Neural progenitor cell (in vitro differentiated cells): ENCODE data around the gene LPP.

ENCODE experiments used
- CTCF ChIP-seq: fragments of 200-600 bp; sonication (generic); IDR thresholded peaks from 2 replicates; pipeline ENCODE4 v1.5.1; 2017; ENCODE audit warnings: antibody characterized with exemption, mild to moderate bottlenecking
- EZH2 ChIP-seq: fragments of 200-600 bp; sonication (generic); IDR thresholded peaks from 2 replicates; pipeline ENCODE4 v1.6.1; 2017; ENCODE audit warnings: antibody characterized with exemption, mild to moderate bottlenecking, moderate library complexity

GRCh38 chr3:188294823-188295487 lies 141.0 kb downstream of the LPP start:
- TF ChIP-seq CTCF: no peak
- TF ChIP-seq EZH2: no peak
